SK-N-SH treated with all-trans-retinoic acid at 6 μM for 48 hours (cell line): ENCODE results near the gene CLEC3A.

ENCODE experiments used
- ATAC-seq: fragments of 200-7000 bp; cut with Tn5 transposase; 3 replicates; pipeline ENCODE4 v1.9.1; 2020; ENCODE audit warnings: mild to moderate bottlenecking, moderate library complexity
- ARNTL ChIP-seq: fragments of 450-650 bp; formaldehyde crosslinking; IDR thresholded peaks from 2 replicates; pipeline ENCODE4 v1.5.0; 2020; ENCODE audit warnings: low read depth, mild to moderate bottlenecking, moderate library complexity, borderline replicate concordance
- BACH2 ChIP-seq: fragments of 250-450 bp; sonication (Bioruptor Pico); IDR thresholded peaks from 2 replicates; pipeline ENCODE4 v1.9.0; 2021; ENCODE audit warnings: mild to moderate bottlenecking, borderline replicate concordance
- CREB5 ChIP-seq: fragments of 250-450 bp; sonication (Bioruptor Pico); IDR thresholded peaks from 2 replicates; pipeline ENCODE4 v1.5.1; 2020; ENCODE audit warnings: low read depth, mild to moderate bottlenecking, moderate library complexity
- CSDC2 ChIP-seq: fragments of 250-450 bp; sonication (Bioruptor Pico); IDR thresholded peaks from 2 replicates; pipeline ENCODE4 v1.5.0; 2020; ENCODE audit warnings: mild to moderate bottlenecking, moderate library complexity
- CSRNP3 ChIP-seq: fragments of 250-450 bp; sonication (Bioruptor Pico); IDR thresholded peaks from 2 replicates; pipeline ENCODE4 v1.5.1; 2021; ENCODE audit warnings: mild to moderate bottlenecking, moderate library complexity
- ESRRG ChIP-seq: fragments of 250-450 bp; sonication (Bioruptor Pico); IDR thresholded peaks from 2 replicates; pipeline ENCODE4 v1.6.1; 2021; ENCODE audit warnings: mild to moderate bottlenecking
- GLIS3 ChIP-seq: fragments of 250-450 bp; sonication (Bioruptor Pico); IDR thresholded peaks from 2 replicates; pipeline ENCODE4 v1.5.0; 2020; ENCODE audit warnings: mild to moderate bottlenecking, moderate library complexity
- ISL1 ChIP-seq: fragments of 250-450 bp; sonication (Bioruptor Pico); IDR thresholded peaks from 2 replicates; pipeline ENCODE4 v2.1.2; 2022; ENCODE audit warnings: mild to moderate bottlenecking, moderate library complexity
- OSR1 ChIP-seq: fragments of 250-450 bp; sonication (Bioruptor Pico); IDR thresholded peaks from 2 replicates; pipeline ENCODE4 v1.8.0; 2022; ENCODE audit warnings: moderate library complexity, mild to moderate bottlenecking, inconsistent platforms
- PATZ1 ChIP-seq: fragments of 250-450 bp; sonication (Bioruptor Pico); IDR thresholded peaks from 2 replicates; pipeline ENCODE4 v1.8.0; 2020; ENCODE audit warnings: mild to moderate bottlenecking, moderate library complexity, borderline replicate concordance
- PPARA ChIP-seq: fragments of 250-450 bp; sonication (Bioruptor Pico); IDR thresholded peaks from 2 replicates; pipeline ENCODE4 v1.5.0; 2020; ENCODE audit warnings: mild to moderate bottlenecking, borderline replicate concordance
- RARB ChIP-seq: fragments of 250-450 bp; sonication (Bioruptor Pico); IDR thresholded peaks from 2 replicates; pipeline ENCODE4 v1.8.0; 2021; ENCODE audit warnings: mild to moderate bottlenecking, moderate library complexity
- SNAI2 ChIP-seq: fragments of 250-450 bp; sonication (Bioruptor Pico); IDR thresholded peaks from 2 replicates; pipeline ENCODE4 v1.5.0; 2020; ENCODE audit warnings: mild to moderate bottlenecking, moderate library complexity
- TCF4 ChIP-seq: fragments of 250-450 bp; sonication (Bioruptor Pico); IDR thresholded peaks from 2 replicates; pipeline ENCODE4 v1.8.0; 2021; ENCODE audit warnings: mild to moderate bottlenecking, moderate library complexity, borderline replicate concordance
- TOX ChIP-seq: fragments of 250-450 bp; sonication (Bioruptor Pico); IDR thresholded peaks from 2 replicates; pipeline ENCODE4 v1.8.0; 2021; ENCODE audit warnings: mild to moderate bottlenecking, moderate library complexity, borderline replicate concordance
- TSHZ2 ChIP-seq: fragments of 250-450 bp; sonication (Bioruptor Pico); IDR thresholded peaks from 2 replicates; pipeline ENCODE4 v1.5.0; 2020; ENCODE audit warnings: mild to moderate bottlenecking, moderate library complexity
- ZC3H10 ChIP-seq: fragments of 250-450 bp; sonication (Bioruptor Pico); IDR thresholded peaks from 2 replicates; pipeline ENCODE4 v1.5.1; 2021; ENCODE audit warnings: mild to moderate bottlenecking, moderate library complexity
- ZFP3 ChIP-seq: fragments of 250-450 bp; sonication (Bioruptor Pico); IDR thresholded peaks from 2 replicates; pipeline ENCODE4 v1.5.0; 2020; ENCODE audit warnings: mild to moderate bottlenecking, moderate library complexity
- ZFP30 ChIP-seq: fragments of 450-650 bp; formaldehyde crosslinking; IDR thresholded peaks from 2 replicates; pipeline ENCODE4 v1.5.0; 2022; ENCODE audit warnings: mild to moderate bottlenecking, moderate library complexity
- ZNF70 ChIP-seq: fragments of 450-650 bp; formaldehyde crosslinking; IDR thresholded peaks from 2 replicates; pipeline ENCODE4 v1.5.0; 2020; ENCODE audit warnings: mild to moderate bottlenecking, moderate library complexity
- ZNF8 ChIP-seq: fragments of 450-650 bp; formaldehyde crosslinking; IDR thresholded peaks from 2 replicates; pipeline ENCODE4 v1.5.0; 2020; ENCODE audit warnings: mild to moderate bottlenecking, moderate library complexity

Gene CLEC3A

GRCh38 chr16:78001451-78002025, 20.8 kb upstream of the CLEC3A start:
- TF ChIP-seq PPARA (CRISPR knock-in tag) = no peak
- no peak for TF ChIP-seq CSDC2 (CRISPR knock-in tag)
- no peak for TF ChIP-seq ISL1 (CRISPR knock-in tag)
- no peak for TF ChIP-seq ESRRG (CRISPR knock-in tag)
- TF ChIP-seq TCF4 (CRISPR knock-in tag) = no peak
- no peak for TF ChIP-seq RARB
- no peak for TF ChIP-seq TSHZ2 (CRISPR knock-in tag)
- TF ChIP-seq CREB5 = no peak
- no peak for TF ChIP-seq ZC3H10 (CRISPR knock-in tag)
- no peak for TF ChIP-seq BACH2
- TF ChIP-seq ARNTL (CRISPR knock-in tag) = no peak
- no peak for TF ChIP-seq PATZ1
- no peak for TF ChIP-seq ZNF8 (CRISPR knock-in tag)
- TF ChIP-seq SNAI2 (CRISPR knock-in tag) = no peak
- TF ChIP-seq ZNF70 = no peak
- TF ChIP-seq GLIS3 (CRISPR knock-in tag) = no peak
- no peak for TF ChIP-seq CSRNP3
- no peak for TF ChIP-seq ZFP30 (CRISPR knock-in tag)
- no peak for TF ChIP-seq TOX (CRISPR knock-in tag)
- no peak for TF ChIP-seq OSR1 (CRISPR knock-in tag)
- ATAC-seq = no peak

- ATAC-seq = peak; percentile 98
Measured at GRCh38 chr16:78002915-78003538, 19.3 kb upstream of the CLEC3A start.

More at GRCh38 chr16:78002915-78003538, 19.3 kb upstream of the CLEC3A start:
- peak; percentile 59; the same call in 1 of the 2 replicates for TF ChIP-seq TSHZ2 (CRISPR knock-in tag)
- TF ChIP-seq ZFP3 (CRISPR knock-in tag) = no peak
